IPS DF 4.7 (cell line): ENCODE measurements around the gene RHOT1.
"Not testable (repeated sequence)": the region's sequence is repeated elsewhere in the genome, so short reads cannot be mapped to it uniquely, and the experiment has no call there.

Experiments
- DNase-seq: peaks from one replicate; pipeline ENCODE4 v3.0.0-alpha.2; 2013; ENCODE audit warnings: low spot score; ENCODE audit errors: extremely low read depth

RHOT1 gene

DNA sequence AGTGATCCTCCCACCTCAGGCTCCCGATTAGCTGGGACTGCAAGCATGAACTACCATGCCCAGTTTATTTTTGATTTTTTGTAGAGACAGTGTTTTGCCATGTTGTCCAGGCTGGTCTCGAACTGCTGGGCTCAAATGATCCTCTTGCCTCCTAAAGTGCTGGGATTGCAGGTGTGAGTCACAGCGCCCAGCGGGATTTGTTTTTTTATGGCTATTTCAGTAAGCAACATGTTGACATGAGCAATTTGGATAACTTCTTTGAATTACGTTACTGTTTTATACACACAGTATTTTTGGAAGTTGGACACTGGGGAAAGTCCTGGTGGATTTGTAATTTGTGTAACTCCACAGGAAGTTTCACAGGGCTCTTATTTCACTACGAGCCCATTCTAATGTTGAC is 18.5 kb upstream of the RHOT1 start:
- no peak for DNase-seq

DNA sequence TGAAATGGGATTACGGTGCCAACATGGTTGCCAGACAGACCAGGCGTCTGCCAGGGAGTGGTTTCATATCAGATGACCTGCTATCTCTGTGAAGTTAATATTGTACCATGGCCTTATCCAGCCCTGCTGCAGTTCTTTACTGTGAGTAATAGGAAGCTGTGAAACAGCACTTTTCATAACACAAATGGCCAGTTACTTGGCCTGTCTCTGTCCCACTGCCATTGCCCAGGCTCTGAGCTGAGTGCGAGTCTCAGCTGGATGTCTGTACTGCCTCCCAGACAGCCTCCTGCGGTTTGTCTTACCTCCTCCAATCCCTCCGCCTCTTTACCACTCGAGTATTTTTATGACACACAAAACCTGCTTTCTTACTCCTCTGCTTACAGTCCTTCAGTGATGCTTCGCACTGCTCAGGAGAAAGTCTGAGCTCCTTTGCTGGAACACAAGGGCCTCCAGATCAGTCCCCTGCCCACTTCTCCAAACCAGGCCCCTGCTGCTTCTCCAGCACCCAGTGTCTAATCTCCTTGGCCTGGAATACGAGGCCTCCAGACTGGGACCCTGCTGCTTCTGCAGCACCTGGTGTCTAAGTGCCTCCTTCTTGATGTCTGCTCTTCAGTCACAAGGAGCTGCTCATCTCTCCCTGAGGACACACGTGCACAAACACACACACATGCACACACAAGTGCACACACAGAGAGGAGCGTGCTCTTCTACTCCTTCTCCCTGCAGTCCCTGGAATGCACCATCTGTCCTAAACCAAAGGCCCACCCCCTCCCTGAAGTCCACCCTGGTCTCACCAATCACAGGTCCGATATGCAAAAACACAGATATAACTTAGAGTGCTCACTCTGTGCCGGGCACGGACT is 17.1 kb upstream of the RHOT1 start:
- DNase-seq = no peak

DNA sequence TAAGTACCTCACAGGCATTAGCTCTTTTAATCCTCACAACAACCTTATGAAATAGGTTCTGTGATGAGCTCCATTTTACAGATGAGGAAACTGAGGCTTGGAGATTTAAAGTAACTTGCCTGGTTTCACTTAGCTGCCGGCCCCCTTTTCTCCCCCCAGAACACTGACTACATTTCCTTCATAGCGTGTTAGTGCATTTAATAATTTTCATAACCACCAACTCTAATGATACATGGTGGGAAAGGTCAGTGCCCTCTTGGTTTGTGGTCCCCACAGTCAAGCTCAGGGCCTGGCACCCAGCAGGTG is 16.5 kb upstream of the RHOT1 start:
- no peak for DNase-seq

DNA sequence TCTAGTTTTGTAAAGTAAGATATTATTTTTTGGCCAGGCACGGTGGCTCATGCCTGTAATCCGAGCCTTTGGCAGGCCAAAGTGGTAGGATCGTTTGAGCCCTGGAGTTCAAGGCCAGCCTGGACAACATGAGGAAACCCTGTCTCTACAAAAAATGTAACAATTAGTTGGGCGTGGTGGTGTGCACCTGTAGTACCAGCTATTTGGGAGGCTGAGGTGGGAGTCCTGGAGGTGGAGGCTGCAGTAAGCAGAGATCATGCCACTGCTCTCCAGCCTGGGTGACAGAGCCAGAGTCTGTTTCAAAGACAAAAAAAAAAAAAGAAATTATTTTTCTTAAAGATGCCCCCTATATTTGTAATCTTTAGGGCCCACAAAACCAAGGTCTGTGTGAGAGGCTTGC is 16.0 kb upstream of the RHOT1 start:
- no peak for DNase-seq

DNA sequence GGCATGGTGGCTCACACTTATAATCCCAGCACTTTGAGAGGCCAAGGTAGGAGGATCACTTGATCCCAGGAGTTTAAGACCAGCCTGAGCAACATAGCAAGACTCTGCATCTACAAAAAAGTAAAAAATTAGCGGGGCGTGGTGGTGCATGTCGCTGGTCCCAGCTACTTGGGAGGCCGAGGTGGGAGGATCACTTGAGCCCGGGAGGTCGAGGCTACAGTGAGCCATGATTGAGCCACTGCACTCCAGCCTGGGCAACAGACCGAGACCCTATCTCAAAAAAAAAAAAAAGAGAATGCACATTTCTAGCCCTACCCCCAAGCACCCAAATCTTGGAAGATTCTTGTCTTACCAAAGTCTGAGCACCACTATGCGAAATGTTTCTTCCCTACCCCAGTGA is 15.6 kb upstream of the RHOT1 start:
- DNase-seq = no peak

DNA sequence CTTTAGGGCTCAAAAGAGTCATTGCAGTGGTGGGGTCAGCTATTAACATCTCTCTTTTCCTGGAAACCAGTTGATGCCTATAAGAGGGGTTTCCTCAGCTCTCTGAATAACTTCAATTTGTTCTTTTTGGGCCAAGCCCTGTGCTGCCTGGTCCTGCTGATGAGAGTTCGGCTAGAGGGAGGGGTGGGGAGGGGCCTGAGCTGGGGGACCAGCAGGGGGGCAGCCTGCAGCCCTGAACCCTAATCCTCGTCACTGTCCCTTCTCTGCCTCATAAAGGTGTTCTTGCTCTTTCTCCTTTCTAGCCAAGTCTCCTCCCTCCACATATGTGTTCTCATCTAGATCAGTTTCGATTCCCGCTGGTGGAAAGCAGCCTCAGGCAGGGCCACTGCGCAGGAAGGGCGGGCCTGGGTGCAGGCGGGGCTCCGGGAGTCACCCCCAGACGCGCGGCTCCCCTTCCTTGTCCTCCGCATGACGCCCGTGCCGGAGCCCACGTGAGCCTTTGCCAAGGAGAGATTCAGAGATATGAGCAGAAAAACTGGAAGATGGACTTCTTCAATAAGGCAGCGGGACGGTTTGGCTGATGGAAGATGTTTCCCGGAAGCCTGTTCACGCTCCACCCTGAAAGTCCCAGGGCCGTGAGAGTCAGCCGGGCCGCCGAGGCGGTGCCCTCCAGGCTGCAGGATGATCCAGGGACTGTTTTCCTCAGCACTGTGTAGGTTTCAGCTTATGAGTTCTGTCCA is 15.0 kb upstream of the RHOT1 start:
- DNase-seq = no peak

DNA sequence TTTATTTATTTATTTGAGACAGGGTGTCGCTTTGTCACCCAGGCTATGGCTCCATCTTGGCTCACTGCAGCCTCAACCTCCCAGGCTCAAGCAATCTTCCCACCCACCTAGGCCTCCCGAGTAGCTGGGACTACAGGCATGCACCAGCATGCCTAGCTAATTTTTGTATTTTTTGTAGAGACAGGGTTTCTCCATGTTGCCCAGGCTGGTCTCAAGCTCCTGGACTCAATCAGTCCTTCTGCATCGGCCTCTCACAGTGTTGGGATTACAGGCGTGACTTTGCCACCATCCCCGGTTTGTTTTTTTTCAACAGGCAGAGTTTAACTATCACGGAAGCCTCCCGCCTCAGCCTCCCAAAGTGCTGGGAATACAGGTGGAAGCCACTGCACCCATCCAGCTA is 13.8 kb upstream of the RHOT1 start:
- DNase-seq = not testable (repeated sequence)

DNA sequence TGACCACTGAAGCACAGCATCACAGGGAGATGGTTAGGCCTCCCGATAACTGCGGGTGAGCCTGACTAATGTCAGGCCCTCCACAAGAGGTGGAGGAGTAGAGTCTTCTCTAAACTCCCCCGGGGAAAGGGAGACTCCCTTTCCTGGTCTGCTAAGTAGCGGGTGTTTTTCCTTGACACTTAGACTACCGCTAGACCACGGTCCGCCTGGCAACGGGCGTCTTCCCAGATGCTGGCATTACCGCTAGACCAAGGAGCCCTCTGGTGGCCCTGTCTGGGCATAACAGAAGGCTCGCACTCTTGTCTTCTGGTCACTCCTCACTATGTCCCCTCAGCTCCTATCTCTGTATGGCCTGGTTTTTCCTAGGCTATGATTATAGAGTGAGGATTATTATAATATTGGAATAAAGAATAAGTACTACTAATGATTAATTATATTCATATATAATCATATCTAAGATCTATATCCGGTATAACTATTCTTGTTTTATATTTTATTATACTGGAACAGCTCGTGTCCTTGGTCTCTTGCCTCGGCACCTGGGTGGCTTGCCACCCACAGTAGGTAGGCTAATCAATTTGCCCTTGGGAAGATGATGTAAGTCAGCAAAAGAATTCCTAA is 6.7 kb upstream of the RHOT1 start:
- not testable (repeated sequence) for DNase-seq

DNA sequence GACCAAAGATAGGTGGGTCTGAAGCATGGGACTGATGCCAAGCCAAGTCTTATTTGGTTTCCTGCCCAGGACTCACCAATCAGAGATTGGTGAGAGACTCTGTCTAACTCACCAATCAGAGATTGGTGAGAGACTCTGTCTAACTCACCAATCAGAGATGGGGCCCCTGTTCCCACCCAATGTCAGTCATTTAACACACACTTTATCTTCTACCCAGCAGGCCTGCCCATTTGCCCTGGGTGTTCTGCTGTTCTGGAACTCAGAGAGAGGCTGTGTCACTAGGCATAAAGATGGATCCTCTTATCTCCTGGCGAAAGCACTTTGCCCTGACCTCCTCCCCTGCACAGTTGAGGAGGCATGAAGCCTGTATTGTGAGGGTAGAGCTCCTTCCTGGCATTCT is 5.4 kb upstream of the RHOT1 start:
- no peak for DNase-seq

DNA sequence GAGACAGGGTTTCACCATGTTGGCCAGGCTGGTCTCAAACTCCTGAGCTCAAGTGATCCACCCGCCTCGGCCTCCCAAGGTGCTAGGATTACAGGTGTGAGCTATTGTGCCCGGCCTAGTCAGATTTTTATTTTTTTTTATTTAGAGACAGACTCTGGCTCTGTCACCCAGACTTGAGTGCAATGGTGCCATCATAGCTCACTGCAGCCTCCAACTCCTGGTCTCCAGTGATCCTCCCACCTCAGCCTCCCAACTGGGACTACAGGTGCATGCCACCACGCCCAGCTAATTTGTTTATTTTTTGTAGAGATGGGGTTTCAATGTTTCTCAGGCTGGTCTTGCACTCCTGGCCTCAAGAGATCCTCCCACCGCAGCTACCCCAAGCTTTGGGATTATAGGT is 2.8 kb upstream of the RHOT1 start:
- DNase-seq = not testable (repeated sequence)

DNA sequence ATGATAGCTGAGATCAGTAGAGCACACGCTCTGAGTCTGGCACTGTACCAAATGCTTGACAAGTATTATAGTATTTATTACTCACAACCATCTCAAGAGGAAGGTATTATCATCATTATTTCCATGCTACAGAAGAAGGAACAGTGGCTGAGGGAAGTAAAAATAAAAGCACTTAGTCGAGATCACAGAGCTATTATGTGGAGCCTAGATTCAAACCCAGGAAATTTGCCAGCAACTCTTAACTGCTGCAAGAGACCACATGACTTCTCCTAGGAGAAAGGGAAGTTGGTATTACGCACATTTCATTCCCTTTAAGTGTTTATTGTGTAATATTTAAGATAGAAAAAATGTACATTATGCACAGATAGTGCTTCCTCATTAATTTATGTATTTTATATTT is 1.0 kb upstream of the RHOT1 start:
- DNase-seq = no peak

DNA sequence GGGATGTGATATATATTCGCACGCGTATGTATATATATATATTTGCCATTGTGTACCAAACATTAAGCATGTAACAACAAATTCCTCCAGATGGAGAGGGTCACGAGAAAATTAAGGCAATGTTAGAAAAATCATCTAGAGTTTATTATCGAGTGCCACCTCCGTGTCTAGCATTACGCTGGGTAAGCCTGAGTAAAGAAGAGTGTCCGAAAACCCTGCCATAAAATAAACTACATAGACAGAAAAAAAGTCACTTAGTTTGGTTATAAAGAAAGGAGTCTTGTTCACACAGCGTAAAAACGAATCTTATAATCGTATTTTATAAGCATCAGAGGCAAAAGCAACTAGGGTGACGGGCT is 644 bp upstream of the RHOT1 start:
- DNase-seq = no peak

DNA sequence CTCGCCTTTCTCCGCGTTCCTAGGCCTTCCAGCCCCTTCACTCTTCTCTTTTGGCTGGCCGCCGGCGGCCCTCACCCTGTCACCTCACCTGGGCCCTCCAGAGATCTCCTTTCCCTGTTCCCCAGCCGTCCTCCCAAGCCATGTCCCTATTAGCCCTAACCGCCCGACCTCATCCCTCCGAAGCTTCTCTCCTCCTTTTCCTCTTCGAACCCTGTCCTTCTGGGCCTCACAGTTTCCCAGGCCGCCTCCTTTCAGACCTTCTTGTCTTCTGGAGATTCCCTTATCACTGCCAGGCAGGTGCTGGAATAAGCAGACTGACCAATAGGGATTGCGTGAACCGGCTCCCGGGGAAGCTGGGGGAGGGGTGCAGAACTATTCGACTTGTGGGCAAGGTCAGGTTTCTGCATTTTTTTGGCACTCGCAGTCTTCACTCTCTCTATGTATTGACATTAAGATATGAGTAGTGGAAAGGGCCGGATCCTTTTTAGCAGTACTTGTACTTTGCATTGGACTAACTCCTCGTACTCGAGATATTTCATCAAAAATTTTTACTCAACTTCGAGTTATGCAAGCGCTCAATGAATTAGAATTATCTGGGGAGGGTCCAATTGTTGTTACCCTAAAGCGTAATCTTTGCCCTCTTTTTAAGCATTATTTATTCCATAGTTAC is 690 bp downstream of the RHOT1 start:
- DNase-seq = no peak

DNA sequence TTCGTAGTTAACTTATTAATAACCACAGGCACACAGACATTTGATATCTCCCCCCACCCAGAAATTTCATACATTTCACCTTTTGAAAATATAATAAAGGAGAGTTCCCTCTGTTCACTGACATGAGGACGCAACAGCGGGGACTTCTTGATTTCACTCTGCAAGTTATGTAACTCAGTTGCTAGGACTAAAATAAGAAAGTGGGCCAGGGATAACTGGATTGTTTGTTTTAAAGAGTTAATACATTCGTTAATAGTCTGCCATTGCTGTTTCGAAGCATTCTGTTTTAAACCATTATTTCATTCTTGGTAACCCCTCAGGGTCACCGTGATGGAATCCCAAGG is 1.2 kb downstream of the RHOT1 start:
- DNase-seq = no peak

DNA sequence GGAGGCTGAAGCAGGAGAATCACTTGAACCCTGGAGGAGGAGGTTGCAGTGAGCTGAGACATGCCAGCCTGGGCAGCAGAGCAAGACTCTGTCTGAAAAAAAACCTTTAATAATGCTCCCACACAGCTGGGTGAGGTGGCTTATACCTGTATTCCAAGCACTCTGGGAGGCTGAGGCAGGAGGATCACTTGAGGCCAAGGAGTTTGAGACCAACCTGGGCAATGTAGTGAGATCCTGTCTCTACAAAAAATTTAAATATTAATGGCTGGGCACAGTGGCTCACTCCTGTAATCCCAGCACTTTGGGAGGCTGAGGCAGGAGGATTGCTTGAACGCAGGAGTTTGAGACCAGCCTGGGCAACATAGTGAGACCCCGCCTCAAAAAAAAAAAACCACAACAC is 2.1 kb downstream of the RHOT1 start:
- not testable (repeated sequence) for DNase-seq

DNA sequence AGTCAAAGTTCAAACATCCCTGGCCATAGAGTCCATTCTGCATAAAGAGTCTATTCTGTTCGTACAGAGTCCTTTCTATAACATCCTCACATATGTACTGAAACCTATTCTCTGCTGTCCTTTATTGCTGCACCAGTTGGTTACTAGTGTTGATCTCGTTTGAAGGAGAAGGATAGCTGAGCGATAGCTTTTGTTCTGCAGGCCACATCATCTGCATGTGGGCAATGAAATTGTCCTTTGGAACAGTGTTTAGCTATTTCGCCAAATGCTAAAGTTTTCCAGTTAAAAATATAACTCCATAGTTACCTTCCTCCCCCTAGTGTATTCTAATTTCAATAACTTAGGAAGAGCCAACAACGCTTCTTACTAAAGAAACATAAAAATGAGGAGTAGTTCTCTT is 6.0 kb downstream of the RHOT1 start:
- DNase-seq = no peak

DNA sequence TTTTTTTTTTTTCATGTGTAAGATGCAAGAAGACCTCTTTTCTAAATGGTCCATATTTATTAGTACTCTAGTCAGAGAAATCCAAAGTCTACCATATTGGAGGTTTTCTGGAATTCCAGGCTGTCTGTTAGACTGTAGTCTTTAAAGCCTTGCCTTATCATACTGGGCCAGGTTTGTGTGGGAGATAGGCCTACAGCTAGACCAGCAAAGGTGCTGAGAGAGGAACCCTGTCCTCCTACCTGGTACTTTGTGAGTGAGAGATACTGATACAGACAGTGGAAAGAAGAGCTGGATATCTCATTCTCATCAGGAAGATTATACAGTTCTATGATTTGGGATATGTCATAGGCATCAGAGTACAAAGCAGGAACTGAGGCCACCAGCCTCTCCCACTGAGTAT is 8.1 kb downstream of the RHOT1 start:
- no peak for DNase-seq

DNA sequence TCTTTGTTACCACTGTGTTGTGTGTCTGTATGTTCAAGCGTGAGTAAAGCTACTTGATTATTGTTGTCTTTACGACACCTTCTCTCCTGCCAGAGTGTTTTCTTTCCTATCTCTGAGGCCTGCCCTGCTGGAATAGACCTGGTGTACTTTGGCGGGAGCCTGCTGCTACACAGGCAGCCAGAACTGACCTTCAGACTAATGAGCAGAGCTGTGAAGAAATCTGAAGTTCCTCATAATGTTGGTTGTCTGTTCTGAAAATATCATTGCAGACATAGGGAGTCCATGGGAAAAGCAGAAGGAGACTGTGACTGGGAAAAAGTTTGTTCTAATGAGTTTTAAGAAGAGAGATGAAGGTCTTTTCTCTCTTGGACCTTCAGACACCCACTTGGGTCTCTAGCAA is 9.8 kb downstream of the RHOT1 start:
- DNase-seq = no peak

DNA sequence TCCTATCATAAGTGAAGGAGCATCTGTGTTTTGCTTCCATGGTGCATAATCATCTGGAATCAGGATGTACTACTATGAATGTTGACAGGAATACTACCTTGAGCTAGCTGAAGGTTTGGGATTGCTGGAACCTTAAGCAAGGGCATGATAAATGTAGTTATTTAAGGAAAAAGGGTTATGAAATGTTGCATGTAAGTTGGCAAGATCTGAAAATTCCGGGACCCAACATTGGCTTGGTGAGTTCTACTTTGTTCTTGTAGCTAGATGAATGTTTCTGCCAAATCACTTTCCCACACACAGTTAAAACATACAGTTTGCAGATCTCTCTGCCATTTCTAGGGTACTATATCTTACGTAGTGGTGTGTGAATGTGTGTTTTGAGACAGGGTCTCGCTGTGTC is 13.6 kb downstream of the RHOT1 start:
- no peak for DNase-seq

DNA sequence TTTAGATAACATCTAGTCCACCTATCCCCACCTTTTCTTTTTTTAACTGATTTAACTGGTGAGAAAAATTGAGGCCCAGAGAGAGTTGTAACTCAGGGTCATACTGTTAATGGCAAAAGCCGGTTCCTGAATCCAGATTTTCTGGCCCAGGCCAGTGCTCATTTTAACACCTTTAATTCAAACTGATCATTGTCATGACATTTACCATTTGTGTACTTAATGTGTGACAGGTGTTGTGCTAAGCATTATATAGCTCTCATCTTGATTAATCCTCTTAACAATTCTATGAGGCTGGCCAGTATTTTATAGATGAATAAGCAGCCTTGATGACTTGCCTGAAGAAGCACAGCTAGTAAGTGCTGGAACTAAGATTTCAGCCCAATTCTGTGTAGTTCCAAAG is 14.4 kb downstream of the RHOT1 start:
- no peak for DNase-seq

DNA sequence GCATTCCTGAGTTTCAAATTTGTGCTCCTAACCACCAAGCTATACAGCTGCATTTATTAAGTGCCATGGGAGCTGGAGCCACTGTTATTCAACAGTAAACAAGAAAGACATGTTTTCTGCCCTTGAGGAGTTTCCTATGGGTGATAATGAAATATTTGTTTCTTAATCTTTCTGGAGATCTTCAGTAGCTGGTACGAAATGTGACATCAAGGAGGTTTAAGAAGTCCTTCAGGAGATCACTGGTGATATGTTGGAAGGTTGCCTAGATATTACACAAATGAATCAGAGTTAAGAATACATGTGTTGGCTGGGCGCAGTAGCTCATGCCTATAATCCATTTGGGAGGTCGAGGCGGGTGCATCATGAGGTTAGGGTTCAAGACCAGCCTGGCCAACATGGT is 14.9 kb downstream of the RHOT1 start:
- DNase-seq = no peak

DNA sequence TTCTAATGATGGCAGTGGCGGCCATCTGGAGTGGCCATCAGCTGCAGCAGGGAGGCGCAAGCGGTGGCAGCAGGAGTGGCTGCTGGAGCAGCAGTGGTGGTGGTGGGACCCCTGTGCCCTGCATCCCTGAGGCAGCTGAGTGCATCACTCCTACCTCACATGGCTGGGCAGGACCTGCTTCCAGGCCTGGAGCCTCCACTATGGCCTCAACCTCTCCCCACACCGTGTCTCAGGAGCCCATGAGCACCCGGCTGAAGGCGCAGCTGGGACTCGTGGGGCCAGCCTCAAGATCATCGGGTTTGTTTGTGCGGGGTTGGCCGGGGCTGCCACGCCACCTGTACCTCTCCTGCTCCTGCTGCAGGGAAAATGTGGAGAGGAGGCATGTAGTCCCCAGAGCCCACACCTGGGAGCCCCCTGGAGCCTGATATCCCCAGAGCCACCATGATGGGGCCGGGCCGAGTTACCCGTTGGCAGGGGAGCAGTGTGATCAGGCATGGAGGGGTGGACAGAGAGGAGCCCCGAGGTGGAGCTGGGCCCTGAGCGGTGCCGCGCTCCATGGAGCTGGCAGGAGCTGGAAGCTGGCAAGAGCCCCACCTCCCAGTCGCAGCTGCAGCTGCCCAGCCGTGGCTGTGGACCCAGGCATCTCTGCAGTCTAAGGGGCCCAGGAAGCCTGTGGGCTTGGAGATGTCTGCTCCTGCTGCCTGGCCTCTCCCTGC is 16.7 kb downstream of the RHOT1 start:
- no peak for DNase-seq
